SK-N-SH treated with all-trans-retinoic acid at 6 μM for 48 hours (cell line): ENCODE measurements around the gene CALML3.

Experiments
- ATAC-seq: fragments of 200-7000 bp; cut with Tn5 transposase; 3 replicates; pipeline ENCODE4 v1.9.1; 2020; ENCODE audit warnings: mild to moderate bottlenecking, moderate library complexity
- CSDC2 ChIP-seq: fragments of 250-450 bp; sonication (Bioruptor Pico); IDR thresholded peaks from 2 replicates; pipeline ENCODE4 v1.5.0; 2020; ENCODE audit warnings: mild to moderate bottlenecking, moderate library complexity
- ESRRG ChIP-seq: fragments of 250-450 bp; sonication (Bioruptor Pico); IDR thresholded peaks from 2 replicates; pipeline ENCODE4 v1.6.1; 2021; ENCODE audit warnings: mild to moderate bottlenecking
- PPARA ChIP-seq: fragments of 250-450 bp; sonication (Bioruptor Pico); IDR thresholded peaks from 2 replicates; pipeline ENCODE4 v1.5.0; 2020; ENCODE audit warnings: mild to moderate bottlenecking, borderline replicate concordance
- RARB ChIP-seq: fragments of 250-450 bp; sonication (Bioruptor Pico); IDR thresholded peaks from 2 replicates; pipeline ENCODE4 v1.8.0; 2021; ENCODE audit warnings: mild to moderate bottlenecking, moderate library complexity
- SNAI2 ChIP-seq: fragments of 250-450 bp; sonication (Bioruptor Pico); IDR thresholded peaks from 2 replicates; pipeline ENCODE4 v1.5.0; 2020; ENCODE audit warnings: mild to moderate bottlenecking, moderate library complexity
- TCF4 ChIP-seq: fragments of 250-450 bp; sonication (Bioruptor Pico); IDR thresholded peaks from 2 replicates; pipeline ENCODE4 v1.8.0; 2021; ENCODE audit warnings: mild to moderate bottlenecking, moderate library complexity, borderline replicate concordance
- TOX ChIP-seq: fragments of 250-450 bp; sonication (Bioruptor Pico); IDR thresholded peaks from 2 replicates; pipeline ENCODE4 v1.8.0; 2021; ENCODE audit warnings: mild to moderate bottlenecking, moderate library complexity, borderline replicate concordance
- TSHZ2 ChIP-seq: fragments of 250-450 bp; sonication (Bioruptor Pico); IDR thresholded peaks from 2 replicates; pipeline ENCODE4 v1.5.0; 2020; ENCODE audit warnings: mild to moderate bottlenecking, moderate library complexity
- ZC3H10 ChIP-seq: fragments of 250-450 bp; sonication (Bioruptor Pico); IDR thresholded peaks from 2 replicates; pipeline ENCODE4 v1.5.1; 2021; ENCODE audit warnings: mild to moderate bottlenecking, moderate library complexity
- ZNF565 ChIP-seq: fragments of 450-650 bp; formaldehyde crosslinking; conservative IDR thresholded peaks from 2 replicates; pipeline ENCODE4 v1.5.0; 2020; ENCODE audit warnings: low read depth, mild to moderate bottlenecking, moderate library complexity
- ZNF70 ChIP-seq: fragments of 450-650 bp; formaldehyde crosslinking; IDR thresholded peaks from 2 replicates; pipeline ENCODE4 v1.5.0; 2020; ENCODE audit warnings: mild to moderate bottlenecking, moderate library complexity
- ZNF8 ChIP-seq: fragments of 450-650 bp; formaldehyde crosslinking; IDR thresholded peaks from 2 replicates; pipeline ENCODE4 v1.5.0; 2020; ENCODE audit warnings: mild to moderate bottlenecking, moderate library complexity
- TF ChIP-seq, protein P1 (sequence below): fragments of 250-450 bp; sonication (Bioruptor Pico); IDR thresholded peaks from 2 replicates; pipeline ENCODE4 v1.8.0; 2020; ENCODE audit warnings: mild to moderate bottlenecking, moderate library complexity, borderline replicate concordance
- TF ChIP-seq, protein P2 (sequence below): fragments of 250-450 bp; sonication (Bioruptor Pico); IDR thresholded peaks from 2 replicates; pipeline ENCODE4 v1.8.0; 2021; ENCODE audit warnings: low read depth, mild to moderate bottlenecking, moderate library complexity, borderline replicate concordance
- TF ChIP-seq, protein P3 (sequence below): fragments of 250-450 bp; sonication (Bioruptor Pico); IDR thresholded peaks from 2 replicates; pipeline ENCODE4 v1.5.1; 2021; ENCODE audit warnings: mild to moderate bottlenecking, moderate library complexity
- TF ChIP-seq, protein P4 (sequence below): fragments of 250-450 bp; sonication (Bioruptor Pico); IDR thresholded peaks from 2 replicates; pipeline ENCODE4 v1.5.1; 2020; ENCODE audit warnings: low read depth, mild to moderate bottlenecking, moderate library complexity

CALML3 gene

GRCh38 chr10:5514226-5514850 is 10.4 kb upstream of the CALML3 start:
- TF ChIP-seq, protein P1, sequence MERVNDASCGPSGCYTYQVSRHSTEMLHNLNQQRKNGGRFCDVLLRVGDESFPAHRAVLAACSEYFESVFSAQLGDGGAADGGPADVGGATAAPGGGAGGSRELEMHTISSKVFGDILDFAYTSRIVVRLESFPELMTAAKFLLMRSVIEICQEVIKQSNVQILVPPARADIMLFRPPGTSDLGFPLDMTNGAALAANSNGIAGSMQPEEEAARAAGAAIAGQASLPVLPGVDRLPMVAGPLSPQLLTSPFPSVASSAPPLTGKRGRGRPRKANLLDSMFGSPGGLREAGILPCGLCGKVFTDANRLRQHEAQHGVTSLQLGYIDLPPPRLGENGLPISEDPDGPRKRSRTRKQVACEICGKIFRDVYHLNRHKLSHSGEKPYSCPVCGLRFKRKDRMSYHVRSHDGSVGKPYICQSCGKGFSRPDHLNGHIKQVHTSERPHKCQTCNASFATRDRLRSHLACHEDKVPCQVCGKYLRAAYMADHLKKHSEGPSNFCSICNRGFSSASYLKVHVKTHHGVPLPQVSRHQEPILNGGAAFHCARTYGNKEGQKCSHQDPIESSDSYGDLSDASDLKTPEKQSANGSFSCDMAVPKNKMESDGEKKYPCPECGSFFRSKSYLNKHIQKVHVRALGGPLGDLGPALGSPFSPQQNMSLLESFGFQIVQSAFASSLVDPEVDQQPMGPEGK (CRISPR knock-in tag) = no peak
- TF ChIP-seq TSHZ2 (CRISPR knock-in tag) = no peak
- no peak for TF ChIP-seq TCF4 (CRISPR knock-in tag)
- TF ChIP-seq CSDC2 (CRISPR knock-in tag) = no peak
- TF ChIP-seq, protein P2, sequence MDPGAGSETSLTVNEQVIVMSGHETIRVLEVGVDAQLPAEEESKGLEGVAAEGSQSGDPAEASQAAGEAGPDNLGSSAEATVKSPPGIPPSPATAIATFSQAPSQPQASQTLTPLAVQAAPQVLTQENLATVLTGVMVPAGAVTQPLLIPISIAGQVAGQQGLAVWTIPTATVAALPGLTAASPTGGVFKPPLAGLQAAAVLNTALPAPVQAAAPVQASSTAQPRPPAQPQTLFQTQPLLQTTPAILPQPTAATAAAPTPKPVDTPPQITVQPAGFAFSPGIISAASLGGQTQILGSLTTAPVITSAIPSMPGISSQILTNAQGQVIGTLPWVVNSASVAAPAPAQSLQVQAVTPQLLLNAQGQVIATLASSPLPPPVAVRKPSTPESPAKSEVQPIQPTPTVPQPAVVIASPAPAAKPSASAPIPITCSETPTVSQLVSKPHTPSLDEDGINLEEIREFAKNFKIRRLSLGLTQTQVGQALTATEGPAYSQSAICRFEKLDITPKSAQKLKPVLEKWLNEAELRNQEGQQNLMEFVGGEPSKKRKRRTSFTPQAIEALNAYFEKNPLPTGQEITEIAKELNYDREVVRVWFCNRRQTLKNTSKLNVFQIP = no peak
- no peak for TF ChIP-seq ZNF8 (CRISPR knock-in tag)
- TF ChIP-seq ZC3H10 (CRISPR knock-in tag) = no peak
- ATAC-seq = no peak

DNA sequence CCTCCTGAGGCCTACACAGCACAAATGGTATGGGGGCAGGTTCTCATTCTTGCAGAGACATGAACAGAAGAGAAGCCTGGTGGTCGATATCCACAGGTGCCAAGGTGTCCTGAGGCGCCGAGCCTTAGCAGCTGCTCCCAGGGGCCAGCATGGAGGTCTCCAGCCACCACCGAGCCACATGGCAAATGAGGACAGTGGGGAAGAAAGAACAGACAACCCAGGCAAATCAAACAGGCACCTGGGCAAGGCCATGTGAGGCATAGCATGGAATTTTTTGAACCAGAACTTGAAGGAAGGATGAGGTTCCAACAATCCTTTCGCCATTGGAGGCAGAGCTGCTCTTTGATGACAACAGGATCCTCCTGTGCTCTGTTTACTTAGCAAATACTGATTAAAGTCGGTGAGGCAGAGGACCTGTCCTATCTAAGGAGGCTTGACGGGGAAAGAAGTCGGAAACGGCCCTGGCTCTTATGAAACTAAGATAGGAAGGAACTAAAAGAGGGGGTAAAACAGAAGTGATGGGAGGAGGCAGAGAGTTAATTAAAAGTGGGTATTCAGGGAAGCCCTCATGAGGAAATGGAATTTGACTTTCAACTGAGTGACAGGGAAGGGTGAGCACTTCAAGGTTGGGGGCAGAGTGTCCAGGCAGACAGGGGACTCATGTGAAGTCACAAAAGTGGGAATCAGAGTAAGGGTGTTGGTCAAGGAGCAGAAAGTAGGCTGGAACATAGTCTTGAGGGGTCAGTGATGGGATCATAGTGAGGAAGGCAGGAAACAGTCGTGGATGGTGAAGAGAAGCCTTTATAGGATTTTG is 8.6 kb upstream of the CALML3 start:
- TF ChIP-seq RARB (CRISPR knock-in tag) (no peak), ZNF70 (CRISPR knock-in tag) (no peak), TOX (CRISPR knock-in tag) (no peak), ZNF565 (CRISPR knock-in tag) (no peak), TSHZ2 (CRISPR knock-in tag) (no peak), PPARA (CRISPR knock-in tag) (no peak), ZC3H10 (CRISPR knock-in tag) (no peak), ESRRG (CRISPR knock-in tag) (no peak), TCF4 (CRISPR knock-in tag) (no peak), CSDC2 (CRISPR knock-in tag) (no peak), SNAI2 (CRISPR knock-in tag) (no peak)
- TF ChIP-seq, protein P1 (CRISPR knock-in tag) = no peak
- TF ChIP-seq, protein P3, sequence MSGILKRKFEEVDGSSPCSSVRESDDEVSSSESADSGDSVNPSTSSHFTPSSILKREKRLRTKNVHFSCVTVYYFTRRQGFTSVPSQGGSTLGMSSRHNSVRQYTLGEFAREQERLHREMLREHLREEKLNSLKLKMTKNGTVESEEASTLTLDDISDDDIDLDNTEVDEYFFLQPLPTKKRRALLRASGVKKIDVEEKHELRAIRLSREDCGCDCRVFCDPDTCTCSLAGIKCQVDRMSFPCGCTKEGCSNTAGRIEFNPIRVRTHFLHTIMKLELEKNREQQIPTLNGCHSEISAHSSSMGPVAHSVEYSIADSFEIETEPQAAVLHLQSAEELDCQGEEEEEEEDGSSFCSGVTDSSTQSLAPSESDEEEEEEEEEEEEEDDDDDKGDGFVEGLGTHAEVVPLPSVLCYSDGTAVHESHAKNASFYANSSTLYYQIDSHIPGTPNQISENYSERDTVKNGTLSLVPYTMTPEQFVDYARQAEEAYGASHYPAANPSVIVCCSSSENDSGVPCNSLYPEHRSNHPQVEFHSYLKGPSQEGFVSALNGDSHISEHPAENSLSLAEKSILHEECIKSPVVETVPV (CRISPR knock-in tag) = no peak
- TF ChIP-seq, protein P2 = no peak
- TF ChIP-seq, protein P4, sequence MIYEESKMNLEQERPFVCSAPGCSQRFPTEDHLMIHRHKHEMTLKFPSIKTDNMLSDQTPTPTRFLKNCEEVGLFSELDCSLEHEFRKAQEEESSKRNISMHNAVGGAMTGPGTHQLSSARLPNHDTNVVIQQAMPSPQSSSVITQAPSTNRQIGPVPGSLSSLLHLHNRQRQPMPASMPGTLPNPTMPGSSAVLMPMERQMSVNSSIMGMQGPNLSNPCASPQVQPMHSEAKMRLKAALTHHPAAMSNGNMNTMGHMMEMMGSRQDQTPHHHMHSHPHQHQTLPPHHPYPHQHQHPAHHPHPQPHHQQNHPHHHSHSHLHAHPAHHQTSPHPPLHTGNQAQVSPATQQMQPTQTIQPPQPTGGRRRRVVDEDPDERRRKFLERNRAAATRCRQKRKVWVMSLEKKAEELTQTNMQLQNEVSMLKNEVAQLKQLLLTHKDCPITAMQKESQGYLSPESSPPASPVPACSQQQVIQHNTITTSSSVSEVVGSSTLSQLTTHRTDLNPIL (CRISPR knock-in tag) = no peak
- ATAC-seq = no peak
